Measurements from ENCODE around the gene MBNL1.
"Not testable (repeated sequence)": the region's sequence is repeated elsewhere in the genome, so short reads cannot be mapped to it uniquely, and the experiment has no call there.

MBNL1 gene

DNA sequence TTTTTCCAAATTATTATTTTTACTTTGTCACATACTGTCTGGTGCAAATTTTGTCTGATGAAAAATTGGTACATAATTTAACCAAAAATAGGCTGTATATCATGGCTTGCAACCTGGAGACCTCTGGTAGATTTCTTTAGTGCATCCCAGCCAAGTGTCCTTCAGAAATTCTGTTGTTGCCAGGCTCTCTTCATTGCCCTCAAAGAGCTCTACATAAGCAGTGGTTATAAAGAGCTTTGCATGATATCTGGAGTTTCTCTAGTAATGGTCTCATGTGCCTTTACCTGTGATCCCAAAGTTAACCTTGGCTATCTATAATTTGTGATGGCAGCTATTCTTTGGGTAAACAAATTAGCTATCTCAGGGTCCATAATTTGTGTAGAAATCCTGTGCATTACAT lies 157.7 kb downstream of the MBNL1 start:
- no peak overlapping the region for H3K4me3 ChIP-seq (ENCODE audit: low read depth, low read length)
- no peak for TF ChIP-seq CTCF (IDR thresholded peaks at IDR 0.05; ENCODE audit: low read depth, low read length)

- no peak for TF ChIP-seq CTCF (IDR thresholded peaks at IDR 0.05; ENCODE audit: low read depth, low read length)
Measured at GRCh38 chr3:152428577-152428976, 159.8 kb downstream of the MBNL1 start.

GRCh38 chr3:152430223-152431002 lies 161.7 kb downstream of the MBNL1 start:
- no peak overlapping the region for H3K4me3 ChIP-seq (ENCODE audit: low read depth, low read length)
- TF ChIP-seq CTCF (IDR thresholded peaks at IDR 0.05; ENCODE audit: low read depth, low read length) = no peak

More at GRCh38 chr3:152428577-152428976, 159.8 kb downstream of the MBNL1 start:
- no peak overlapping the region for H3K4me3 ChIP-seq (ENCODE audit: low read depth, low read length)

GRCh38 chr3:152434142-152434541 lies 165.4 kb downstream of the MBNL1 start:
- TF ChIP-seq CTCF (IDR thresholded peaks at IDR 0.05; ENCODE audit: low read depth, low read length) = no peak
- H3K4me3 ChIP-seq (ENCODE audit: low read depth, low read length) = no peak overlapping the region

DNA sequence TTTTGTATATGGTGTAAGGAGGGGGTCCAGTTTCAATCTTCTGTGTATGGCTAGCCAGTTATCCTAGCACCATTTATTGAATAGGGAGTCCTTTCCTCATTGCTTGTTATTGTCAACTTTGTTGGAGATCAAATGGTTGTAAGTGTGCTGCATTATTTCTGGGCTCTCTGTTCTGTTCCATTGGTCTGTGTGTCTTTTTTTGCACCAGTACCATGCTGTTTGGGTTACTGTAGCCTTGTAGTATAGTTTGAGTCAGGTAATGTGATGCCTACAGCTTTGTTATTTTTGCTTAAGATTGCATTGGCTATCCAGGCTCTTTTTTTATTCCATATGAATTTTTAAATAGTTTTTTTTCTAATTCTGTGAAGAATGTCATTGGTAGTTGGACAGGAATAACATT lies 166.5 kb downstream of the MBNL1 start:
- H3K4me3 ChIP-seq (ENCODE audit: low read depth, low read length) = not testable (repeated sequence)

GRCh38 chr3:152436707-152437590 lies 168.2 kb downstream of the MBNL1 start:
- no peak overlapping the region for H3K4me3 ChIP-seq (ENCODE audit: low read depth, low read length)
- no peak for TF ChIP-seq CTCF (IDR thresholded peaks at IDR 0.05; ENCODE audit: low read depth, low read length)

- H3K4me3 ChIP-seq (ENCODE audit: low read depth, low read length) = no peak overlapping the region
- TF ChIP-seq CTCF (IDR thresholded peaks at IDR 0.05; ENCODE audit: low read depth, low read length) = no peak
Measured at GRCh38 chr3:152438181-152438580, 169.5 kb downstream of the MBNL1 start.

All from WI38 (cell line).